PFSK-1 (cell line): ENCODE measurements around the gene SLC6A7.

ENCODE experiments used
- POLR2AphosphoS5 ChIP-seq: IDR thresholded peaks from 2 replicates; pipeline ENCODE4 v1.6.1; 2012; ENCODE audit warnings: low read depth, mild to moderate bottlenecking, control low read depth, low read length, moderate library complexity
- REST ChIP-seq, 2 experiments: IDR thresholded peaks; 2 replicates each; pipeline versions ENCODE4 v1.6.1 to v1.8.0; 2011 to 2012; ENCODE audit warnings: low read depth in 2 of 2, low read length in 2 of 2, control low read depth in 1 of 2, inconsistent platforms in 1 of 2, mild to moderate bottlenecking in 1 of 2, moderate library complexity in 1 of 2; ENCODE audit not compliant: insufficient read depth in 1 of 2
- TAF1 ChIP-seq: IDR thresholded peaks from 2 replicates; pipeline ENCODE4 v1.6.1; 2012; ENCODE audit warnings: low read length, control low read depth, borderline replicate concordance; ENCODE audit not compliant: insufficient read depth

GRCh38 chr5:150222906-150223305, 33.0 kb downstream of the SLC6A7 start:
- TF ChIP-seq POLR2AphosphoS5, result no peak
- TF ChIP-seq REST (IDR thresholded peaks at IDR 0.05; ENCODE audit: insufficient read depth in 1 of 2, low read depth in 2 of 2, low read length in 2 of 2), result no peak
- TF ChIP-seq TAF1, result no peak
